Breast epithelium (tissue), 4 donors: ENCODE results near the gene EIF3K. TPM values are rescaled to one million over a fixed set of nuclear protein-coding genes. Genes with fewer than 3 reads are reported as not detected.

Source experiments
- DNase-seq, 2 donors: peaks; one replicate each; pipeline ENCODE4 v3.0.0-alpha.2; 2019; ENCODE audit warnings: low spot score in 2 of 2
- H3K27ac ChIP-seq, 2 donors: fragments of 200-600 bp; sonication (generic) in 1 of 2; one replicate each; pipeline ENCODE4 v1.5.1; 2016 to 2019; ENCODE audit warnings: mild to moderate bottlenecking in 1 of 2
- H3K27me3 ChIP-seq, 2 donors: fragments of 200-600 bp; sonication (generic) in 1 of 2; one replicate each; pipeline versions ENCODE4 v1.5.1 to v1.6.0; 2017 to 2019; ENCODE audit warnings: control low read depth in 1 of 2, mild to moderate bottlenecking in 1 of 2
- H3K36me3 ChIP-seq: fragments of 200-600 bp; one replicate; pipeline ENCODE4 v1.5.1; 2019
- H3K4me1 ChIP-seq, 2 donors: fragments of 200-600 bp; sonication (generic); one replicate each; pipeline ENCODE4 v1.5.1; 2016 to 2019; ENCODE audit warnings: control low read depth in 1 of 2
- H3K4me3 ChIP-seq, 3 donors: fragments of 200-600 bp; sonication (generic); 1 replicate in 2 of 3; 2 replicates in 1 of 3; pipeline ENCODE4 v1.5.1; 2016 to 2019; ENCODE audit warnings: mild to moderate bottlenecking in 3 of 3, moderate library complexity in 2 of 3
- H3K9me3 ChIP-seq, 2 donors: fragments of 200-600 bp; sonication (generic) in 1 of 2; one replicate each; pipeline ENCODE4 v1.5.1; 2016 to 2019; ENCODE audit warnings: control low read depth in 1 of 2
- POLR2A ChIP-seq: fragments of 450-650 bp; IDR thresholded peaks from one replicate; pipeline ENCODE4 v1.6.1; 2016; ENCODE audit warnings: antibody characterized with exemption, mild to moderate bottlenecking, moderate library complexity
- POLR2AphosphoS5 ChIP-seq, 3 donors: sonication (generic); formaldehyde crosslinking; IDR thresholded peaks; one replicate each; pipeline ENCODE4 v1.6.1; 2017; ENCODE audit warnings: antibody characterized with exemption in 3 of 3
- intact Hi-C: fragments of 100-400 bp; cut with DNase I; formaldehyde crosslinking; loops from one replicate; pipeline ENCODE4 v1.15.1; 2023; ENCODE audit warnings: low total_unique reads
- total RNA-seq, 3 donors: library from RNA; depleted of rRNA; stranded (reverse); fragments of >200 nt; gene quantifications; one replicate each; pipeline ENCODE4 v1.1.0, GENCODE V29; 2016
- TF ChIP-seq, protein P1 (sequence below), 3 donors: fragments of 450-650 bp; IDR thresholded peaks; one replicate each; pipeline ENCODE4 v1.5.1; 2016 to 2017; ENCODE audit warnings: antibody characterized with exemption in 3 of 3, mild to moderate bottlenecking in 3 of 3, moderate library complexity in 3 of 3

The EIF3K gene
- total RNA-seq, 3 donors from 2014 or later, result 401 to 562 (median 420) TPM

DNA sequence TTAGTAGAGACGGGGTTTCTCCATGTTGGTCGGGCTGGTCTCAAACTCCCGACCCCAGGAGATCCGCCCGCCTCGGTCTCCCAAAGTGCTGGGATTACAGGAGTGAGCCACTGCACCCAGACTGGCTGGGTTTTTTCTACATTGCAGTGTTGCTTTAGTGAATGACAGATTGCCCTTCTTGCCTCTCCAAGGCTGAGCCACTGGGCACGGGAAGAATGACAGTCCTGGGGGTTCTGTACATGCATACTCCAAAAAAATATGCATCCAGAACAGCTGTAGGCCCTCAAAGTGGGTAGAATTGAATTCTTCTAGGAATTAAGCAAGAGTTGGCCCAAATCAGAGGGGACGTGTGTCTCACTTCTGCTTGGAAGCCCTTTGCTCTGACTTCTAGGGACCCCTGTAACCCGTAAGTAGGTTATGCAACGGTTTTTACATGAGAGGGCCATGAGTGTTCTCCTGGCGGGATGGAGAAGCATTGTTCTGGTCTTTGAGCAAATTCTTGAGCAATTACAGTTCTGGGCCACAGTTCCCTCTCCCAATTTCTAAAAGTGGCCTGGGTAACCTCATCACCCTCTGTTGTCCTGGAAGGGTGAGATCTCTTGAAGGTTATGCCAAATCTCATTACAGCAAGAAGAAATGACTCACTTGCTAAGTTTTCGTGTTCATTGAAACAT lies 32.1 kb downstream of the EIF3K start:
- Histone ChIP-seq H3K27ac (peak overlapping the region; percentile 98 to 99), H3K4me3 (peak overlapping the region; percentile 95 to 100 (median 95)), H3K36me3 (no peaks in the 10 kb centered on the region), H3K9me3 (no peaks in the 10 kb centered on the region), H3K4me1 (peaks cover 4 to 35% of the 10 kb centered on the region in 2 donors), H3K27me3 (no peaks in the 10 kb centered on the region)
- TF ChIP-seq POLR2AphosphoS5 (IDR thresholded peaks at IDR 0.05), result peak in 2 of 3 donors; percentile 53 to 55
- no peak for TF ChIP-seq POLR2A
- intact Hi-C loops, result no loop called here
- no peak for DNase-seq

DNA sequence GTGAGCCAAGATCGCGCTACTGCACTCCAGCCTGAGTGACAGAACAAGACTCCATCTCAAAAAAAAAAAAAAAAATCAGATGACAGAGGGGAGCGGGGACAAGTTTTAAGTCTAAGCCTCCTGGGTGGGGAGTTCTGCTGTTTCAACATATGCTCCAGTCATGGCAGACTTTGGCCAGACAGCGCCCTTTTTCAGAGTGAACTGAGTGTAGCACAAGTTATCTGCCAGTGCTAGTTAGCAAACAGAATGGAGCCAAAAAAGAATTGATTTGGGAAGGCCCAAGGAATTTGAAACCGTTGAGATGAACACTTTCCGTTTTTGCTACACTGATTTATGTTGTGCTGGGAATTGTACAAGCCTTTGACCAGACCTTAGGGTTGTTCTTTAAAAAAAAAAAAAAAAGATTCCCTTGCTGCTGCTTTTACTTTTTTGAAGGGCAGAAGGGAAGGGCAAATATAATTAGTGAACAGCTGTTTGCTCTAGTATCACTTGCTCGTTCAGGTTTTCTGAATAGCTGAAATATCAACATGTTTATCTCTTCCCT lies 34.1 kb downstream of the EIF3K start:
- TF ChIP-seq, protein P1, sequence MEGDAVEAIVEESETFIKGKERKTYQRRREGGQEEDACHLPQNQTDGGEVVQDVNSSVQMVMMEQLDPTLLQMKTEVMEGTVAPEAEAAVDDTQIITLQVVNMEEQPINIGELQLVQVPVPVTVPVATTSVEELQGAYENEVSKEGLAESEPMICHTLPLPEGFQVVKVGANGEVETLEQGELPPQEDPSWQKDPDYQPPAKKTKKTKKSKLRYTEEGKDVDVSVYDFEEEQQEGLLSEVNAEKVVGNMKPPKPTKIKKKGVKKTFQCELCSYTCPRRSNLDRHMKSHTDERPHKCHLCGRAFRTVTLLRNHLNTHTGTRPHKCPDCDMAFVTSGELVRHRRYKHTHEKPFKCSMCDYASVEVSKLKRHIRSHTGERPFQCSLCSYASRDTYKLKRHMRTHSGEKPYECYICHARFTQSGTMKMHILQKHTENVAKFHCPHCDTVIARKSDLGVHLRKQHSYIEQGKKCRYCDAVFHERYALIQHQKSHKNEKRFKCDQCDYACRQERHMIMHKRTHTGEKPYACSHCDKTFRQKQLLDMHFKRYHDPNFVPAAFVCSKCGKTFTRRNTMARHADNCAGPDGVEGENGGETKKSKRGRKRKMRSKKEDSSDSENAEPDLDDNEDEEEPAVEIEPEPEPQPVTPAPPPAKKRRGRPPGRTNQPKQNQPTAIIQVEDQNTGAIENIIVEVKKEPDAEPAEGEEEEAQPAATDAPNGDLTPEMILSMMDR (IDR thresholded peaks at IDR 0.05), result no peak
- TF ChIP-seq POLR2A, result no peak
- peak in 1 of 3 donors; percentile 10 for TF ChIP-seq POLR2AphosphoS5 (IDR thresholded peaks at IDR 0.05)
- intact Hi-C loops, result no loop called here
- DNase-seq, result no peak
- peaks cover 10 to 55% of the 10 kb centered on the region in 2 donors for H3K4me1 ChIP-seq
- H3K27ac ChIP-seq, result peak overlapping the region; percentile 98 to 99
- H3K9me3 ChIP-seq, result no peaks in the 10 kb centered on the region
- no peak overlapping the region for H3K4me3 ChIP-seq
- no peaks in the 10 kb centered on the region for H3K27me3 ChIP-seq
- no peaks in the 10 kb centered on the region for H3K36me3 ChIP-seq

DNA sequence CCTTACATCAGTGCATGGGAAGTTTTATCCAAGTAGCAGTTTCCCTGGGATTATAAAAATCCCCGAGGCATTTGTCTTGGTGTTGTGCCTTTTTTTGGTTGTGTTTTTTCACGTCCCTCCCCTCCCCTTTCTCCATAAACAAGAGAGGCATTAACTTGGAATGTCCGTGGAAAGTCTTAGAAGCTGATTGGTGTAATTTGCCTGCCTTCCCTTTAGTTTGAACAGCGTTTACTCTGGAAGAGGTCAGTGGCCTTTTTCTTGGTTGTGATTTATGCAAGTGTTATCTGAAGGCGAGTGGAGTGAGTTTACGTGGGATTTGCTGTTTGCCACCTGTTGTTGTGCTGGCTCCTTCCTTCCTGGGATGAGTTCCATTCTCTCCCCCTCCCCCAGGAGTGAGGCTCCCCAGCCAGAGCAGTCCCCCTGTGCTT lies 35.7 kb downstream of the EIF3K start:
- H3K27ac ChIP-seq, result peak overlapping the region; percentile 98 to 99
- no peaks in the 10 kb centered on the region for H3K27me3 ChIP-seq
- no peaks in the 10 kb centered on the region for H3K9me3 ChIP-seq
- TF ChIP-seq POLR2A, result no peak
- TF ChIP-seq POLR2AphosphoS5 (IDR thresholded peaks at IDR 0.05), result no peak
- TF ChIP-seq, protein P1 (IDR thresholded peaks at IDR 0.05), result no peak
- H3K4me3 ChIP-seq, result peak overlapping the region in 1 of 3 donors; percentile 6
- H3K4me1 ChIP-seq, result peaks cover 16 to 50% of the 10 kb centered on the region in 2 donors
- H3K36me3 ChIP-seq, result no peaks in the 10 kb centered on the region
- no peak for DNase-seq
- intact Hi-C loops, result no loop called here

DNA sequence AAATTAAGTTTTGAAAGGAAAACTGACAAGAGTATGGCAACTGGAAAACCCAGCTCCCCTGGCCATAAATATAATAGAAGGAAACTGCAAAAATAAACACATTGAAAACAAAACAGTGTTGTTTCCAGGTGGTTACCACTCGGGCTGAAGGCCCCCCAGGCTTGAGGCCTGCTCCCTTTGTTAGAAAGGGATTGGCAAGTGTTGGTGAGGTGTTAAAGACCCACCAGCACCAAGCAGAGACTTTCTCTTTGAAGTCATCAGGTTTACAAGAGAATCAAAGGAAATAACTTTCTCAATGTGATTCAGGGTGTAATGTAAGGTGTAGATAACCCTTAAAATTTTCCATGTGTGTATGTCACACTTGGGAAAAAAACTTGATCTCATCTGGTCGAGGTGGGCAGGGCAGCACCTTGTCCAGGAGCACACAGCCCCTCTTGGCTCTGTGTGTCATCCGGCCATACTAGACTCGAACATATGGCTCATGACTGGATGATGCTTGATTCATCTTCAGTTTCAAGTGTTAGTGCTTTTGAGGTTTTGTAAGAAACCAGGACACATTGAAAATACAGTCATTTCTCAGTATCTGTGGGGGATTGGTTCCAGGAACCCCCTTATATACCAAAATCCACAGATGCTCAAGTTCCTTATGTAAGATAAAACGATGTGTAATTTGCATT lies 36.3 kb downstream of the EIF3K start:
- no peak for TF ChIP-seq POLR2A
- TF ChIP-seq, protein P1 (IDR thresholded peaks at IDR 0.05), result no peak
- TF ChIP-seq POLR2AphosphoS5 (IDR thresholded peaks at IDR 0.05), result no peak
- H3K4me1 ChIP-seq, result peaks cover 19 to 47% of the 10 kb centered on the region in 2 donors
- H3K27ac ChIP-seq, result peak overlapping the region; percentile 98 to 99
- intact Hi-C loops, result no loop called here
- H3K4me3 ChIP-seq, result no peak overlapping the region
- H3K9me3 ChIP-seq, result no peaks in the 10 kb centered on the region
- no peaks in the 10 kb centered on the region for H3K36me3 ChIP-seq
- DNase-seq, result no peak
- H3K27me3 ChIP-seq, result no peaks in the 10 kb centered on the region

DNA sequence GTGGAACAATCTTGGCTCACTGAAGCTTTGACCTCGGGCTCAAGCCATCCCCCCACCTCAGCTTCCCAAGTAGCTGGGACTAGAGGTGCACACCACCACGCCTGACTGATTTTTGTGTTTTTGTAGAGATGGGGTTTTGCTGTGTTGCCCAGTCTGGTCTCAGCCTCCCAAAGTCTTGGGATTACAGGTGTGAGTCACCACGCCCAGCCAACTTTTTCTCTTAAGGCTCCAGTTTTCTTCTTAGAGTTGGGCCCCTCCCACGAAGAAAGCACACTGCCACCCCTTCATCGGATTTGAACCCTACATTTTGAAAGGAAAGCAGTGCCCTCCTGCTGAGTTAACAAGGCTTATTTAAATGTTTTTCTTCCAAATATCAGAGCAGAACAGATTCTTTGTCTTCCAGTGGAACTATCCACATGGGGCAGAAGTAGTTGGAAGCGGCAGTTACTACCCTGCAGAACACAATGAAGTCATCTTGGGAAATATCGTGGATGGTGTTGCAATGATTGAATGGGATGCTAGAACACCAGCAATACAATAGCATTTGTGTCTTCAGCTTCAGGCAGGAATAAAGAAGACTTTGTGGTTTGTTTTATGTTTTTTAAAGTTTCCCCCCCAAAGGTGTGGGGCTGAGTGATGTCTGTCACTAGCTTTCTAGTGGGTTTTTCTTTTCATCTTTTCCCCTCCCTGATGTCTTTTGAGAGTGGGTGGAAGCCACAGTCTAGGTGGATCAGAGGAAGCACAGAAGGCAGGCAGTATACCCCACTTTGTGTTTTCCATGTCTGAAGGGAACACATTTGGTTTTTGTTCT lies 37.4 kb downstream of the EIF3K start:
- no peak for DNase-seq
- Histone ChIP-seq H3K27ac (peak overlapping the region; percentile 98 to 99), H3K36me3 (no peaks in the 10 kb centered on the region), H3K4me3 (no peak overlapping the region), H3K9me3 (no peaks in the 10 kb centered on the region), H3K27me3 (no peaks in the 10 kb centered on the region), H3K4me1 (peaks cover 27 to 54% of the 10 kb centered on the region in 2 donors)
- TF ChIP-seq POLR2A (no peak), POLR2AphosphoS5 (IDR thresholded peaks at IDR 0.05) (peak in 1 of 3 donors; percentile 65)
- intact Hi-C loops, result no loop called here
